CD4-positive, alpha-beta T cell treated with Interleukin-12 subunit alpha and Interleukin-12 subunit beta, for 1 hour (primary cell): ENCODE data around the gene MEX3B.
"Not testable (repeated sequence)": the region's sequence is repeated elsewhere in the genome, so short reads cannot be mapped to it uniquely, and the experiment has no call there.

Experiments
- DNase-seq: peaks from one replicate; pipeline ENCODE4 v3.0.0-alpha.2; 2020

The MEX3B gene

GRCh38 chr15:81995081-81995480, 50.7 kb downstream of the MEX3B start:
- DNase-seq = not testable (repeated sequence)

GRCh38 chr15:81992523-81992922, 53.3 kb downstream of the MEX3B start:
- no peak for DNase-seq
